Fibroblast of lung (primary cell): ENCODE results near the gene ELP4.

Experiments used
- EZH2 ChIP-seq: IDR thresholded peaks from 2 replicates; pipeline ENCODE4 v1.5.1; 2012; ENCODE audit warnings: low read length, control low read depth, mild to moderate bottlenecking; ENCODE audit errors: missing control alignments
- TF ChIP-seq, protein P1 (sequence below), 2 donors: IDR thresholded peaks in 1 of 2; conservative IDR thresholded peaks in 1 of 2; 1 replicate in 1 of 2; 2 replicates in 1 of 2; pipeline ENCODE4 v1.5.1; 2011 to 2012; ENCODE audit warnings: low read length in 2 of 2, control low read depth in 1 of 2, inconsistent platforms in 1 of 2, low read depth in 1 of 2, mild to moderate bottlenecking in 1 of 2

DNA sequence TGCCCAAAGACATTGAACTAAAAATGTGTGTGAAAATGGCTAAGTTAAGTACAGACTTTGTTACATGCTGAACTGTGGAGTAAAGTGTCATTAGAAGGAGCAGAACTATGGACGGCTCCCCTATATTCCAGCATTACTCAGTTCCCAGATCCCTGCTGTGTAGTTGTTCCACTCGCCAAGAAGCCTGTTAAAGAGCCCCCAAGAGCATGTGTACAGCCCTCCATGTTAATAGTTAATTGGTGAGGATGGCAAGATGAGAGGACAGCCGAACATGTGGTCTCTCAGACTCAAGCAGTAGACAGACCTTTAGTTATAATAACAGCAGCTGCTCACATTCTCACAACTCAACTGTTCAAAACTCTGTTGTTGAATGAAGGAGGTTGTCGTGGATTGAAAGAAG is 127.4 kb downstream of the ELP4 start:
- TF ChIP-seq, protein P1, sequence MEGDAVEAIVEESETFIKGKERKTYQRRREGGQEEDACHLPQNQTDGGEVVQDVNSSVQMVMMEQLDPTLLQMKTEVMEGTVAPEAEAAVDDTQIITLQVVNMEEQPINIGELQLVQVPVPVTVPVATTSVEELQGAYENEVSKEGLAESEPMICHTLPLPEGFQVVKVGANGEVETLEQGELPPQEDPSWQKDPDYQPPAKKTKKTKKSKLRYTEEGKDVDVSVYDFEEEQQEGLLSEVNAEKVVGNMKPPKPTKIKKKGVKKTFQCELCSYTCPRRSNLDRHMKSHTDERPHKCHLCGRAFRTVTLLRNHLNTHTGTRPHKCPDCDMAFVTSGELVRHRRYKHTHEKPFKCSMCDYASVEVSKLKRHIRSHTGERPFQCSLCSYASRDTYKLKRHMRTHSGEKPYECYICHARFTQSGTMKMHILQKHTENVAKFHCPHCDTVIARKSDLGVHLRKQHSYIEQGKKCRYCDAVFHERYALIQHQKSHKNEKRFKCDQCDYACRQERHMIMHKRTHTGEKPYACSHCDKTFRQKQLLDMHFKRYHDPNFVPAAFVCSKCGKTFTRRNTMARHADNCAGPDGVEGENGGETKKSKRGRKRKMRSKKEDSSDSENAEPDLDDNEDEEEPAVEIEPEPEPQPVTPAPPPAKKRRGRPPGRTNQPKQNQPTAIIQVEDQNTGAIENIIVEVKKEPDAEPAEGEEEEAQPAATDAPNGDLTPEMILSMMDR (conservative IDR thresholded peaks at IDR 0.05 in 1 of 2, IDR thresholded peaks at IDR 0.05 in 1 of 2; ENCODE audit: low read depth in 1 of 2, low read length in 2 of 2): no peak
- TF ChIP-seq EZH2: no peak
